Peyer's patch (tissue), 4 donors: Measurements from ENCODE around the gene CDH11.

ENCODE experiments used
- POLR2A ChIP-seq, 2 donors: fragments of 450-650 bp; IDR thresholded peaks; one replicate each; pipeline ENCODE4 v1.5.1; 2017; ENCODE audit warnings: antibody characterized with exemption in 2 of 2, mild to moderate bottlenecking in 2 of 2, moderate library complexity in 2 of 2
- TF ChIP-seq, protein P1 (sequence below), 6 experiments: fragments of 450-650 bp in 4 of 6; fragments of 200-600 bp in 2 of 6; sonication (generic) in 1 of 6; IDR thresholded peaks; one replicate each; pipeline ENCODE4 v1.5.1; 2017 to 2019; ENCODE audit warnings: antibody characterized with exemption in 6 of 6, mild to moderate bottlenecking in 3 of 6, moderate library complexity in 1 of 6

DNA sequence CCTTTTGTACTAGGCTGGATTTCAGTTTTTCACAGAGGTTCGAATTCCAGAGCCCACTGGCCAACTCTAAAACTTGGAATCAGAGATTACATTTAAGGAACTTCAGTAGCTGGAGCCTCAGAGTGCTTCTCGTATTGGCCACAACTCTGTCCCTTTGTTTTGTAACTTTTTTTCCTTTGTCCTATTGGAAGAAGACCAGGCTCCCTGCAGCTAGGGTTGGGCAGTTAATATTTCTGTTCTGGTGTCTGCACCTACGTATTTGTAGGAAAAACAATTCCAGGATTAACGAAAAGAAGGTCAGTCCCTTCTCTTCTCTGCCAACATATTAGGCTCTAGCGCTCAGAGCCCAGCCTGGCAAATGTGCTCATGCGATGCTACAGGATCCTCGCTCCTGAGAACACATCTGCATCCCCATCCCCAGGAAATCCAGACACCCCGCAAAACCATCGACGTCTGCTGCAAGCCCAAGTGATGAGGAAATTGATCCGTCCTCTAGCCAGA, 1.9 kb downstream of the CDH11 start:
- TF ChIP-seq, protein P1, sequence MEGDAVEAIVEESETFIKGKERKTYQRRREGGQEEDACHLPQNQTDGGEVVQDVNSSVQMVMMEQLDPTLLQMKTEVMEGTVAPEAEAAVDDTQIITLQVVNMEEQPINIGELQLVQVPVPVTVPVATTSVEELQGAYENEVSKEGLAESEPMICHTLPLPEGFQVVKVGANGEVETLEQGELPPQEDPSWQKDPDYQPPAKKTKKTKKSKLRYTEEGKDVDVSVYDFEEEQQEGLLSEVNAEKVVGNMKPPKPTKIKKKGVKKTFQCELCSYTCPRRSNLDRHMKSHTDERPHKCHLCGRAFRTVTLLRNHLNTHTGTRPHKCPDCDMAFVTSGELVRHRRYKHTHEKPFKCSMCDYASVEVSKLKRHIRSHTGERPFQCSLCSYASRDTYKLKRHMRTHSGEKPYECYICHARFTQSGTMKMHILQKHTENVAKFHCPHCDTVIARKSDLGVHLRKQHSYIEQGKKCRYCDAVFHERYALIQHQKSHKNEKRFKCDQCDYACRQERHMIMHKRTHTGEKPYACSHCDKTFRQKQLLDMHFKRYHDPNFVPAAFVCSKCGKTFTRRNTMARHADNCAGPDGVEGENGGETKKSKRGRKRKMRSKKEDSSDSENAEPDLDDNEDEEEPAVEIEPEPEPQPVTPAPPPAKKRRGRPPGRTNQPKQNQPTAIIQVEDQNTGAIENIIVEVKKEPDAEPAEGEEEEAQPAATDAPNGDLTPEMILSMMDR (IDR thresholded peaks at IDR 0.05) = no peak
- TF ChIP-seq POLR2A (IDR thresholded peaks at IDR 0.05) = no peak
